Neural cell (in vitro differentiated cells): ENCODE results near the gene HIVEP3. TPM values are rescaled to one million over a fixed set of nuclear protein-coding genes. Genes with fewer than 3 reads are reported as not detected.

Source experiments
- H2AFZ ChIP-seq: fragments of 200-600, 300-800 bp; sonication (generic), shearing (Covaris generic); 2 replicates; pipeline ENCODE4 v1.6.0; 2014; ENCODE audit warnings: low read depth, mild to moderate bottlenecking, antibody characterized with exemption, low read length, moderate library complexity
- H3F3A ChIP-seq: fragments of 200-600 bp; shearing (Covaris generic); 2 replicates; pipeline ENCODE4 v1.6.1; 2016; ENCODE audit warnings: mild to moderate bottlenecking, moderate library complexity, mixed read lengths, antibody characterized with exemption, low read length; ENCODE audit not compliant: insufficient read depth, poor library complexity, severe bottlenecking
- H3K27ac ChIP-seq: fragments of 200-600, 300-800 bp; sonication (generic), shearing (Covaris generic); 2 replicates; pipeline ENCODE4 v1.5.1; 2014; ENCODE audit warnings: mild to moderate bottlenecking, low read length, moderate library complexity
- H3K27me3 ChIP-seq: fragments of 300-800, 200-600 bp; sonication (generic), shearing (Covaris generic); 2 replicates; pipeline ENCODE4 v1.6.0; 2014; ENCODE audit warnings: mild to moderate bottlenecking, low read depth, low read length, moderate library complexity; ENCODE audit not compliant: insufficient read depth
- H3K36me3 ChIP-seq: fragments of 300-800, 200-600 bp; sonication (generic), shearing (Covaris generic); 2 replicates; pipeline ENCODE4 v1.5.1; 2014; ENCODE audit warnings: mild to moderate bottlenecking, antibody characterized with exemption, low read length, moderate library complexity; ENCODE audit not compliant: insufficient read depth
- H3K4me2 ChIP-seq: fragments of 300-800, 200-600 bp; sonication (generic), shearing (Covaris generic); 2 replicates; pipeline ENCODE4 v1.6.0; 2014; ENCODE audit warnings: mild to moderate bottlenecking, low read length
- H3K4me3 ChIP-seq: fragments of 300-800, 200-600 bp; sonication (generic), shearing (Covaris generic); 2 replicates; pipeline ENCODE4 v1.5.1; 2014; ENCODE audit warnings: mild to moderate bottlenecking, low read length, moderate library complexity
- H3K79me2 ChIP-seq: fragments of 200-600 bp; shearing (Covaris generic); replicated peaks from 2 replicates; pipeline ENCODE4 v1.6.0; 2014; ENCODE audit warnings: mild to moderate bottlenecking, low read length, moderate library complexity; ENCODE audit not compliant: insufficient read depth
- H3K9ac ChIP-seq: fragments of 300-800, 200-600 bp; sonication (generic), shearing (Covaris generic); 2 replicates; pipeline ENCODE4 v1.6.1; 2016; ENCODE audit warnings: mild to moderate bottlenecking, low read length, mixed read lengths
- H3K9me2 ChIP-seq: fragments of 200-600 bp; shearing (Covaris generic); 2 replicates; pipeline ENCODE4 v1.6.1; 2016; ENCODE audit warnings: mild to moderate bottlenecking, low read length, mixed read lengths; ENCODE audit not compliant: insufficient read depth
- H3K9me3 ChIP-seq: fragments of 200-600, 300-800 bp; sonication (generic), shearing (Covaris generic); 2 replicates; pipeline ENCODE4 v1.6.1; 2016; ENCODE audit warnings: mild to moderate bottlenecking, mixed run types, low read length, moderate library complexity, mixed read lengths
- H4K20me1 ChIP-seq: fragments of 200-600 bp; shearing (Covaris generic); 2 replicates; pipeline ENCODE4 v1.6.1; 2016; ENCODE audit warnings: mild to moderate bottlenecking, mixed run types; ENCODE audit not compliant: insufficient read depth
- CTCF ChIP-seq: fragments of 450-650 bp; IDR thresholded peaks from 2 replicates; pipeline ENCODE4 v1.5.1; 2014; ENCODE audit warnings: antibody characterized with exemption, mild to moderate bottlenecking, moderate library complexity; ENCODE audit not compliant: poor library complexity, severe bottlenecking
- EP300 ChIP-seq: fragments of 450-650 bp; conservative IDR thresholded peaks from 2 replicates; pipeline ENCODE4 v1.6.1; 2014; ENCODE audit warnings: antibody characterized with exemption, mild to moderate bottlenecking, moderate library complexity; ENCODE audit not compliant: poor library complexity, severe bottlenecking
- EZH2 ChIP-seq: fragments of 200-600, 300-800 bp; shearing (Covaris generic), sonication (generic); IDR thresholded peaks from 2 replicates; pipeline ENCODE4 v1.6.1; 2014; ENCODE audit warnings: antibody characterized with exemption, low read length, borderline replicate concordance, mild to moderate bottlenecking; ENCODE audit not compliant: insufficient read depth, poor library complexity, severe bottlenecking
- MXI1 ChIP-seq: fragments of 450-650 bp; conservative IDR thresholded peaks from 2 replicates; pipeline ENCODE4 v1.6.1; 2014; ENCODE audit warnings: antibody characterized with exemption, mild to moderate bottlenecking; ENCODE audit not compliant: poor library complexity, severe bottlenecking
- POLR2AphosphoS5 ChIP-seq: IDR thresholded peaks from 2 replicates; pipeline ENCODE4 v1.6.1; 2012
- RAD21 ChIP-seq: fragments of 450-650 bp; conservative IDR thresholded peaks from 2 replicates; pipeline ENCODE4 v1.6.1; 2014; ENCODE audit warnings: antibody characterized with exemption, mild to moderate bottlenecking, moderate library complexity
- REST ChIP-seq: IDR thresholded peaks from 2 replicates; pipeline ENCODE4 v1.6.1; 2012; ENCODE audit warnings: borderline replicate concordance
- SMC3 ChIP-seq: fragments of 450-650 bp; conservative IDR thresholded peaks from 2 replicates; pipeline ENCODE4 v1.6.1; 2014; ENCODE audit warnings: antibody characterized with exemption, mild to moderate bottlenecking, moderate library complexity; ENCODE audit not compliant: poor library complexity
- TAF1 ChIP-seq: IDR thresholded peaks from 2 replicates; pipeline ENCODE4 v1.6.1; 2012; ENCODE audit warnings: low read depth
- polyA plus RNA-seq: library from polyadenylated mRNA; depleted of rRNA; stranded (reverse); fragments of >200 nt; gene quantifications from 2 replicates; pipeline ENCODE4 v1.2.3, GENCODE V29; 2014

Gene HIVEP3
- polyA plus RNA-seq, 1 donor from 2014 or later, result 2.6 TPM

- H2AFZ ChIP-seq, result no peak overlapping the region
- no peak overlapping the region for H3K4me2 ChIP-seq
- H3K4me3 ChIP-seq, result no peak overlapping the region
- no peak overlapping the region for H3K27ac ChIP-seq
- no peaks in the 10 kb centered on the region for H3K9me2 ChIP-seq
- no peaks in the 10 kb centered on the region for H3K27me3 ChIP-seq
- no peak for TF ChIP-seq EP300
- TF ChIP-seq REST, result no peak
- TF ChIP-seq POLR2AphosphoS5, result no peak
- H3K36me3 ChIP-seq, result no peaks in the 10 kb centered on the region
- H4K20me1 ChIP-seq, result no peaks in the 10 kb centered on the region
- no peaks in the 10 kb centered on the region for H3K79me2 ChIP-seq
- H3K9ac ChIP-seq, result no peak overlapping the region
- no peaks in the 10 kb centered on the region for H3F3A ChIP-seq
- no peaks in the 10 kb centered on the region for H3K9me3 ChIP-seq
Observed at GRCh38 chr1:41711581-41711980, 207.1 kb downstream of the HIVEP3 start.

DNA sequence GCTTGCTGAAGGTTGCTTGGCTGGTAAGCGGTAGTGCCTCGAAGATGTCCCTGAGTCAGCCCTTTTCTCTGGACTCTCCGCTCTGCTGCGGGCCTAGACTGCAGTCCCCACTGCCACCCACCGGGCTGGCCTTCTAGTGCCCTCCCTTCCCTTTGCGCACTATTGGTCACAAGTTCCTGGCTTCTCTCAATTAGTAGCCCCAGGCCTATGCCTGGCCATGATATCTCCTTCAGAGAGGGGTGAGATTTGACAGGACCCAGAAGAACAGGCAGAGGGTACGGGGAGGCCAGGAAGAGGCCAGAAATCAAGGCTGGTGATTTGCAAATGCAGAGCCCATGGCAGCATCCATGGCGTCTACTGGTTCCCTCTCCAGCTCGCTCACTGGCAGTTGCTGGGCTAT lies 207.7 kb downstream of the HIVEP3 start:
- Histone ChIP-seq H3K4me2 (no peak overlapping the region), H3K4me3 (no peak overlapping the region), H2AFZ (no peak overlapping the region), H3K9ac (no peak overlapping the region), H3K36me3 (no peaks in the 10 kb centered on the region), H4K20me1 (no peaks in the 10 kb centered on the region), H3K79me2 (no peaks in the 10 kb centered on the region), H3K27ac (no peak overlapping the region), H3K27me3 (no peaks in the 10 kb centered on the region), H3K9me2 (no peaks in the 10 kb centered on the region), H3F3A (no peaks in the 10 kb centered on the region), H3K9me3 (no peaks in the 10 kb centered on the region)
- no peak for TF ChIP-seq TAF1
- no peak for TF ChIP-seq EZH2
- no peak for TF ChIP-seq RAD21
- no peak for TF ChIP-seq REST
- no peak for TF ChIP-seq MXI1
- TF ChIP-seq SMC3, result no peak
- TF ChIP-seq POLR2AphosphoS5, result no peak
- no peak for TF ChIP-seq EP300
- no peak for TF ChIP-seq CTCF
